ENCODE data around the gene CYTH1.

CYTH1 gene

GRCh38 chr17:78803186-78803845 is 21.2 kb upstream of the CYTH1 start:
- peak; percentile 31 for DNase-seq

DNA sequence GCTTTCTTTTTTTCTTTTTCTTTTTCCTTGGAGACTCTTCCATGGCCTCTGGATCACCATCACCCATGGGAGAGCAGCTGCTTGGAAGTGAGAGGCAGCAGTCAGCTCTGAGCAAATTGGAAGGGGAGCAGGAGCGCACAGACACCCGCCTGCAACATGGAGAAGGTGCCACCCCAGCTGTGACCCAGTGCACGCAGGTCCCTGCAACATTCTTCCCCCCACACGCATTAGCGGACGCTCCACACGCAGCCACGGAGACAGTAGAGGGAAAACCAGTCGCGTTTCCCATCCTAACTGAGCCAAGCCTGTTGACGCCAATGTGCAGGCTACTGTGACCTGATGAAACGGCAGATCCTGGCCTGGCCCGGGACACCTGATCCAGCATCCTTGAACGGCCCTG is 20.4 kb upstream of the CYTH1 start:
- no peak for DNase-seq

GRCh38 chr17:78802008-78802407 is 19.9 kb upstream of the CYTH1 start:
- no peak for DNase-seq

DNA sequence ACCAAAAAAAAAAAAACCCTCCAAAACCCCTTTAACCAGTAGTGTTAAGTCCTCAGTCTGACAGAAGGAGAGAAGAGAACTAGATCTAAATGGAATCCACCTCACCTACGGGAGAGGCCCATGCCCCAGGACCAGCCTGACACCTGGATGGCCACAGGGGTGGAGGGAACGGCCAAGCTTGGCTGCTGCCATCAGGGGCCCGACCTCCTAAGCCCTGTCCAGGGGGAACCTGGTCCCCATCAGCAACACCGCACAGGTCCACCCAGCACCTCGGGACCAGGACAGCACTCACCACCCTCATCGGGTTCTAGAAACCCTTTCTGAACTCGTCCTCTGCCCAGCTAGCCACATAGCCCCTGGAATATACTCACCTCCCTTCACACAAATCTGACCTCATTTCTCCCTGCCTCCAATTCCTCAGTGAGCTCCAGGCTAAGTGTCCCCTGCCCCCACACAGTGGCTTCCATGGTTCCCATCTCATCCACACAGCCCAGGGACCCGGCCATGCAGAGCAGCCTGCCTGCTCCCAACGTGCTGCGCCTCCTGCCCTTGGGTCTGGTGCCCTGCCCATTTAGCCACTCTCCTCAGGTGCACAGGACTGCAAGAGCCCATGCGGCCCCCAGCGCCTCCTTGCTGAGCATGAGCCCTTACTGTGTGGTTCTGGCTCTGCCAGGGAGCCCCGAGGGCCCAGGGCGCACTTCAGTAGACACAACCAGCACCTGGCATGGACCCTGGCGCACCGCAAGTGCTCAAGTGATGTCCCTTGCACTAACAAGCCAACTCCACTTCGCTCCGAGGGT is 18.3 kb upstream of the CYTH1 start:
- no peak for DNase-seq

DNA sequence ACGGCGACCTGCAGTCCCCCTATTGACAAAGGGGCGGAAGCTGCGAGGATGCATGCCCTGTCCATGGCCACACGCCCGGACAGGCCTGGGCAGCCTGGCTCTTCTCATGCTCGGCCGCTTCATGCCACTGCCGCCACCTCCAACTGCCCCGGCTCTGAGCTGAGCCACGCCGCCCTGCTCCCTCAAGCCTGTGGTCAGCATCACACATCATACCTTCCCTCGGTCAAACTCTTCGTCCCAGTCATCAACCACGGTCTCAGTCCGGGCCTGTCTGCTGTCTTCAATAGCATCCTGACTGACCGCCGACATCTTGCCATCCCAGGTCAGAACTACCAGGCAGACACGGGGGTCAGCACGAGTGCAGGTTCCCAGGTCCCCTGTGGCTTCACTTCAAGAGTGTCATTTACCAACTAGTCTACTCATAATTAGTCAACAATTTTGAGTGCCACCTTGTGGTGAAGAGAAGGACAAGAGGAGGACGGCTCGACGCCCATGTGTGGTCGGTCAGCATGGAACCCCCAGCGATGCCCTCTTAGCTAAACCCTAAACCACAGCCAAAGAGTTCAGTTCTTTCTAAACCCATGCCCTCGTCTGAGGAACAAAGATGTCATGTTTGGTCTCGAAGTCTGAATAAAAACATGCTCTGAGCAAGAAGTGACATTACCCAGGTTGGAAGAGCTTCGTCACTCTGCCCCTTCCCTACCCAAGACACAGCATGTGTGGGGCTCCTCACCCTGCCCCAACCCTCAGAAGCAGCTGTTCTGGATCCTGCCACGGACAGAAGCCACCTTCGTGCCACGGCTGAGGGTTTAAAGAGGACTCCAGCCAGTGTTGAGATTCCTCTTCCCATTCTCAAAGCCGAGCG is 16.9 kb upstream of the CYTH1 start:
- DNase-seq: peak; percentile 54

- DNase-seq: no peak
Measured at GRCh38 chr17:78797691-78798585, 15.9 kb upstream of the CYTH1 start.

DNA sequence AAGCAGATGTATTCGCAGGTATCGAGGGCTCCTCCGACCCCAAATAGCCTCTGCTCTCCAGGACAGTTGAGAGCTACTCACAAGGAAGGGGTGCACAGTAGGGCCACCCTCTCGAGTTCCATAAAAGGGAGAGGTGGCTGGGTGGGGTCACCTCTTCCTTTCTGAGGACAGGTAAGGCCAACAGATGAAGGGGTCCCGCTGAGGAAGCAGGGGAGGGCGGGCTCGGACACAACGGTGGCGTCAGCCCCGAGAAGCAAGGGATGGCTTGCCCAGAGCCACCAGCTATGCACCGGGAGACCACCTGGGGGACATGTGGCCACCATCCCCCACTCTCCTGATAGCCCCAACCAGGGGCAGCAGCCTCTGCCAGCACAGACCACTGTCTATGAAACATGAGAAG is 15.1 kb upstream of the CYTH1 start:
- DNase-seq: no peak

GRCh38 chr17:78796517-78796900 is 14.4 kb upstream of the CYTH1 start:
- DNase-seq: no peak

DNA sequence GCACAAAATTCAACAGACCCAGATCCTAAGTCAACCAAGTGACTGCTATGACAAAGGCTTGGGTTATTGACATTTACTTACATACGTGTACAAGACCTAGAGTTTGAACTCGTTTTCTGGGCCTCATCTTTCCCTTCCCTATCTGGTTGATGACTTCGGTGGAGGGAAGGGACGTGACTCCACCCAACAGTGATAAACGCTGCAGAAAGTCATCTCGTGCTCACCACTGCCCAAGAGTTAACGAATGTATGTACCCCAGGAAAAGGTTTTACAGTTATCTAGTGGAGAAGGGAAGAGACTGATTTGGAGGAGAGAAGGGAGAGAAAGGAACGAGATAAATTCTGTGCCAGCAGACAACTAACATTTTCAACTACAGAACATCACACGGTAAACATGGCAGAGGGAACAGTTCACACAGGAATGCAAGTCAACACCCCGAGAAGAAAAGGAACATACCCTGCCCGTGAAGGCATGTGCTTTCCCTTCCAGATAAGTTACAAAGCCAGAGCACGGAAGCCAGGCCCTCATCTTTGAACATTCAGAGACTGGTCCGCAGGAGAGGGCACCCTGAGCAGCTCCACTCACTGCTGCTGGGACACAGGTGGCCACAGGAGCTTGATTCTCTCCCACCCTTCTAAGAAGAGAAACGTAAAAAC is 13.9 kb upstream of the CYTH1 start:
- no peak for DNase-seq

- DNase-seq: no peak
Measured at GRCh38 chr17:78794864-78795640, 13.0 kb upstream of the CYTH1 start.

DNA sequence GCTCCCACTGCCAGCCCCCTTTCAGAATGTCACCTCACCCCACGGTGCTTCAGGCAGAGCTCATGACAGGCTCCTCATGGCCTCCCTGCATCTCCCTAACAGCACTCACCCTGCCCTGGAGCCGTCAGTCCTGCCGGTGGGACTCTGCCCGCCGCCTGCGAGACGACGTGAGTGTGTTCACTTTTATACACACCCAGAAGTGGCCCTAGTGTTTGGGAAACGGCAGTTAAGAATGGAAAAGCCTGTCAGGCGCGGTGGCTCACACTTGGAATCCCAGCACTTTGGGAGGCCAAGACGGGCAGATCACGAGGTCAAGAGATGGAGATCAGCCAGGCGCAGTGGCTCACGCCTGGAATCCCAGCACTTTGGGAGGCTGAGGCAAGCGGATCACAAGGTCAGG is 12.3 kb upstream of the CYTH1 start:
- no peak for DNase-seq

DNA sequence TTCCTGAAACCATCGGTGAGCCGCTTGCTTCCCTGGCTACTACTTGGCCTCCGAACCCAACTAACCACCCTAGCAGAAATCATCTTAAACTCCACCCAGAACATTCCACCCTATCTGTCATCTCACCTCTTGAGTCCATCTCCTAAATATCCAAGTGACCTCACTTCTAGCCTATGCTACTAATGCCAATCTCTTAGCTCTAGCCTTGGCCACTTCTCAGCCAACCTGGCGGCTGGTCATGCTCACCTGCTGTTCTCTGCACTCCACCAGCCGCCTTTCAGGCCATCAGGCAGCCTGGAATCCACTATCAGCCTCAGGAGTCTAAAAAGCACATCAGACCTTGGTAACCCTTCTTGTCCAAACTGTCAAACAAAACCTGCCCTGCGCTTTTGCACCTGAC is 11.9 kb upstream of the CYTH1 start:
- DNase-seq: no peak

GRCh38 chr17:78793415-78793814 is 11.3 kb upstream of the CYTH1 start:
- DNase-seq: no peak

DNA sequence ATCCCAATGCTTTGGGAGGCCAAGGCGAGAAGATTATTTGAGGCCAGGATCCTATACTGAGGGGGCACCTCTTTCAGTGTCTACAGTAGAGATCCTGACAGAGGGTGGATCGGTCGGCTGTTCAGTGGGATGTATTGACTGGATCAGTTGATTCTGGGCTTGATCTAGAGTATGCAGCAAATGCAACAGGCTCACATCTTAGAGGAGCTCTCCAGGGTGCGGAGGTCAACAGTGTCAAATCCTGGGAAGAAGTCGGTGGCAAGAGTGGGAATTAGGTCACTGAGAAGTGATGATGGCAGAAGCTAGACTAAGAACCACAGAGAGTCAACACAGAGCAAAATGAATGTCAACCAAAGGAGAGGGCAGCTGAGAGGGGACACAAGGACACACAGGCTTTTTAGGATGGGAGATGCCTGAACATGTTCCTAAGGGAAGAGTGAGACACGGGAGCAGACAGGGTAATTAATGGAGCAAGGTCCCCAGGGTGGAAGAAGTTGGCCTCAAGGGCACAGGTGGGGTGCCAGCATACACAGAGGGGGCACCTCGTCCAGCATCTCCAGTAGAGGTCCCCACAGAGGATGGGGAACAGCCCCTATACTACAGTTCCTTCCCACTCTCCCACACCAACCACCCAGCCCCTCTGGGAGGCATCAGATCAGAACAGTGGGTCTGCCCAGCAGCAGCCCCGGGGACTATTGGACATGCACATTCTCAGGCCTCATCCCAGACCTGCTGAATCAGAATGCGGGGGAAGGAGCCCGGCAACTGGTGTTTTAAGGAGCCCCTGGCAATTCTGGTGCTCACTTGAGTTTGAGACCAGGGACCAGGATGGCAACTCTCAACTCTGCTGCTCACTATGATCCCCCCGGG is 10.0 kb upstream of the CYTH1 start:
- no peak for DNase-seq

DNA sequence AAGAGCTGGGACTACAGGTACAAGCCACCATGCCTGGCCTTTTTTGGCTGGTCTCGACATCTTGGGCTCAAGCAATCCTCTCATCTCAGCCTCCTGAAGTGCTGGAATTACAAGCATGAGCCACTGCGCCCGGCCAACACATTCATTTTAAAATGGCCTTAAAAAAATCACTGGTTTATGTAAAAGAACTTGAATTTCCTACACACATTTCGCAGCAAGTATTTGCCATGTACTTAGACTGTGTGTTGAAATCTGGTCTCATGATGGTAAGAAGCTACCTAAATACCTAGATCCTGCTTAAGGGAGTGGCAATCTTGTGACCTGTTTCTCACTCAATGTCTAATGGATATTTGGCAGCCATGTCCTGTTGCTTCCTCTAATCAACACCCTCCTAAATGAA is 8.5 kb upstream of the CYTH1 start:
- DNase-seq: no peak

- DNase-seq: peak; percentile 85
Measured at GRCh38 chr17:78789663-78790181, 7.6 kb upstream of the CYTH1 start.

GRCh38 chr17:78789149-78789662 is 7.1 kb upstream of the CYTH1 start:
- DNase-seq: no peak

- no peak for DNase-seq
Measured at GRCh38 chr17:78788451-78788850, 6.4 kb upstream of the CYTH1 start.

DNA sequence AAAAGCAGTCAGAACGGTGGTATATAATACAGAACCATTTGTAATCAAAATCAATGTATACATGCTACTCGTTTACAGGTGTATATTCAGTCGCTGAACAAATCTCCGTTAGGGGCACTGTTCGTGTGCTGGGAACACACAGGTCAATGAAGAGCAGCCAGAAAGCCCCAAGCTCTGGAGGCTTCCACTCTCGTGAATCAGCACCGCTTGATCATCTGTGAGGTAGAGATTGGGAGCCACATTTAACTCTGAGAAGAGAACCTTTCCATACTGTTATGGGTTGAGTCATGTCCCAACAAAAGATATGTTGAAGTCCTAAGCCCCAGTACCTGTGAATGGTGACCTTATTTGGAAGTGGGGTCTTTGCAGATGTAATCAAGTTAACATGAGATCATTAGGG is 5.4 kb upstream of the CYTH1 start:
- no peak for DNase-seq

- no peak for DNase-seq
Measured at GRCh38 chr17:78785663-78786057, 3.6 kb upstream of the CYTH1 start.
